Liver (tissue), 9 donors: ENCODE results near the gene FOLR1. TPM values are rescaled to one million over a fixed set of nuclear protein-coding genes. Genes with fewer than 3 reads are reported as not detected.

ENCODE experiments used
- DNase-seq: peaks from one replicate; pipeline ENCODE4 v3.0.0-alpha.2; 2017; ENCODE audit warnings: low spot score
- H3K27ac ChIP-seq, 2 donors: one replicate each; pipeline ENCODE4 v1.7.0; 2013; ENCODE audit warnings: inconsistent platforms in 2 of 2, low read length in 2 of 2, control low read depth in 1 of 2, low read depth in 1 of 2, mild to moderate bottlenecking in 1 of 2
- H3K27me3 ChIP-seq, 4 donors: one replicate each; pipeline versions ENCODE4 v1.6.1 to v1.7.0; 2013; ENCODE audit warnings: low read length in 3 of 4, inconsistent platforms in 1 of 4, mild to moderate bottlenecking in 1 of 4, moderate library complexity in 1 of 4; ENCODE audit not compliant: control insufficient read depth in 4 of 4, insufficient read depth in 4 of 4
- H3K36me3 ChIP-seq, 4 donors: one replicate each; pipeline versions ENCODE4 v1.6.1 to v1.7.0; 2013; ENCODE audit warnings: low read length in 3 of 4, mild to moderate bottlenecking in 3 of 4, low read depth in 1 of 4, moderate library complexity in 1 of 4; ENCODE audit not compliant: control insufficient read depth in 4 of 4, insufficient read depth in 3 of 4
- H3K4me1 ChIP-seq, 4 donors: one replicate each; pipeline versions ENCODE4 v1.6.1 to v1.7.0; 2013; ENCODE audit warnings: low read length in 3 of 4, mild to moderate bottlenecking in 3 of 4, moderate library complexity in 1 of 4; ENCODE audit not compliant: control insufficient read depth in 4 of 4, insufficient read depth in 4 of 4
- H3K4me3 ChIP-seq, 3 donors: one replicate each; pipeline versions ENCODE4 v1.6.1 to v1.7.0; 2013; ENCODE audit warnings: low read length in 3 of 3, control low read depth in 1 of 3, low read depth in 1 of 3, mild to moderate bottlenecking in 1 of 3
- H3K9ac ChIP-seq, 2 donors: one replicate each; pipeline ENCODE4 v1.7.0; 2013; ENCODE audit warnings: low read length in 2 of 2, mild to moderate bottlenecking in 2 of 2, moderate library complexity in 2 of 2, control low read depth in 1 of 2, low read depth in 1 of 2
- H3K9me3 ChIP-seq, 4 donors: one replicate each; pipeline versions ENCODE4 v1.6.1 to v1.7.0; 2013; ENCODE audit warnings: low read length in 3 of 4; ENCODE audit not compliant: control insufficient read depth in 4 of 4
- EGR1 ChIP-seq, 2 donors: IDR thresholded peaks; 2 replicates each; pipeline ENCODE4 v1.6.1; 2016 to 2018; ENCODE audit warnings: antibody characterized with exemption in 2 of 2, low read depth in 2 of 2
- FOXA1 ChIP-seq: IDR thresholded peaks from 2 replicates; pipeline ENCODE4 v1.6.1; 2016; ENCODE audit warnings: antibody characterized with exemption
- FOXA2 ChIP-seq: IDR thresholded peaks from 2 replicates; pipeline ENCODE4 v1.6.1; 2016; ENCODE audit warnings: antibody characterized with exemption
- GABPA ChIP-seq, 2 donors: IDR thresholded peaks in 1 of 2; conservative IDR thresholded peaks in 1 of 2; 2 replicates each; pipeline ENCODE4 v1.6.1; 2016; ENCODE audit warnings: antibody characterized with exemption in 2 of 2, mild to moderate bottlenecking in 1 of 2, moderate library complexity in 1 of 2
- HNF4A ChIP-seq, 2 donors: conservative IDR thresholded peaks; 2 replicates each; pipeline ENCODE4 v1.6.1; 2016; ENCODE audit warnings: antibody characterized with exemption in 2 of 2, mild to moderate bottlenecking in 2 of 2
- HNF4G ChIP-seq: IDR thresholded peaks from 2 replicates; pipeline ENCODE4 v1.6.1; 2016; ENCODE audit warnings: antibody characterized with exemption
- JUND ChIP-seq, 2 donors: IDR thresholded peaks; 2 replicates each; pipeline ENCODE4 v1.6.1; 2016; ENCODE audit warnings: antibody characterized with exemption in 2 of 2
- REST ChIP-seq: IDR thresholded peaks from 2 replicates; pipeline ENCODE4 v1.6.1; 2016; ENCODE audit warnings: antibody characterized with exemption, mild to moderate bottlenecking
- TAF1 ChIP-seq: conservative IDR thresholded peaks from 2 replicates; pipeline ENCODE4 v1.6.1; 2016; ENCODE audit warnings: antibody characterized with exemption, mild to moderate bottlenecking
- YY1 ChIP-seq: IDR thresholded peaks from 2 replicates; pipeline ENCODE4 v1.6.1; 2016; ENCODE audit warnings: antibody characterized with exemption, mild to moderate bottlenecking
- WGBS: extraction: QIAGEN DNeasy Blood & Tissue Kit; methylation state at CpG from one replicate; pipeline ENCODE4 v1.1.7; 2013; 5-methylcytosine and 5-hydroxymethylcytosine counted together
- polyA plus RNA-seq, 2 donors: library from polyadenylated mRNA; stranded (reverse) in 1 of 2; unstranded in 1 of 2; fragments of 200-250 nt in 1 of 2; fragments of >200 nt in 1 of 2; fragmentation: Nextera tagmentation in 1 of 2; extraction: Ambion mirVana in 1 of 2; gene quantifications; one replicate each; pipeline versions ENCODE4 v1.2.1 to v1.2.3, GENCODE V29; 2013 to 2015
- total RNA-seq, 2 donors: library from RNA; depleted of rRNA; stranded (reverse); fragments of >200 nt; gene quantifications; one replicate each; pipeline ENCODE4 v1.2.3, GENCODE V29; 2014
- TF ChIP-seq, protein P1 (sequence below): IDR thresholded peaks from 2 replicates; pipeline ENCODE4 v1.6.1; 2016; ENCODE audit warnings: antibody characterized with exemption
- TF ChIP-seq, protein P2 (sequence below): IDR thresholded peaks from 2 replicates; pipeline ENCODE4 v1.6.1; 2016; ENCODE audit warnings: antibody characterized with exemption
- donor health status: healthy.
- donor health status: healthy.
- donor health status: healthy.
- donor health status: healthy.
- donor health status: healthy.

FOLR1 gene
- total and polyA plus RNA-seq, 4 donors = 0.06 to 0.21 (median 0.09) TPM; not detected in 1

DNA sequence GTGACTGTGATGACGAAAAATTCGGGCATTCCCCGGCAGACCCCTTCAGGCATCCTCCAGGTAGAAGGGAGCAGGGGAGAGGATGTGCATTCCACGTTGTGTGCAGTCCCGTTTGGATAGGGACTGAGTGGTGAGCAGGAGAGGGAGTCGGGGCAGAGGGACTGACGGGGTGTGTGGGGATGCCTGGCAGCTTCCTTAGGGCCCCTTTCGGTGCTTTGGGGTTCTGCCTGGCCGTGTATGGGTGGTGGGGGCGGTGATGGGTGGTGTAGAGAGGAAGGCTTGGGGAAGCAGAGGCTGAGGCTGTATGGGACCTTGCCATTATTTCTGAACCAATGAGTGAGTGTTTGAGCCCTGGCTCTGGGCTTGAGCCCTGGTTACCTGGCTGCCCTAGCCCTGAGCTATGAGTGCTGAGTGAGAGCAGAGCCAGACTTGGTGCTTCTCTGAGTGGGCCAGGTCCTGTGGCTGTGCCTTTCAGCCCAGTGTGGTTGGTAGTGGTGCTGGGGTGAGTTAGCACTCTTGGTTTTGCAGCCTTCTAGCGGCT, 33.5 kb downstream of the FOLR1 start:
- peaks cover 1 to 23% (median 11%) of the 10 kb centered on the region in 4 donors for H3K4me1 ChIP-seq
- WGBS = 47% methylated on average over 11 of the region's 11 CpGs
- H3K27ac ChIP-seq = no peak overlapping the region
- no peaks in the 10 kb centered on the region for H3K27me3 ChIP-seq
- peaks cover 7 to 23% (median 13%) of the 10 kb centered on the region in 4 donors for H3K36me3 ChIP-seq
- peak overlapping the region in 1 of 2 donors; percentile 28 for H3K9ac ChIP-seq
- TF ChIP-seq HNF4A (conservative IDR thresholded peaks at IDR 0.05) (no peak), HNF4G (no peak), JUND (IDR thresholded peaks at IDR 0.05) (no peak), FOXA1 (no peak), EGR1 (IDR thresholded peaks at IDR 0.05; ENCODE audit: low read depth in 2 of 2) (no peak), YY1 (no peak), FOXA2 (no peak)
- no peaks in the 10 kb centered on the region for H3K9me3 ChIP-seq
- DNase-seq = peak; percentile 33
- H3K4me3 ChIP-seq = peak overlapping the region; percentile 20 to 90 (median 44)

GRCh38 chr11:72226701-72227100, 34.8 kb downstream of the FOLR1 start:
- Histone ChIP-seq H3K27me3 (no peaks in the 10 kb centered on the region), H3K9ac (no peak overlapping the region), H3K36me3 (peaks cover 16 to 36% (median 22%) of the 10 kb centered on the region in 4 donors), H3K9me3 (no peaks in the 10 kb centered on the region), H3K4me1 (peaks cover 1 to 23% (median 11%) of the 10 kb centered on the region in 4 donors), H3K27ac (no peak overlapping the region), H3K4me3 (no peak overlapping the region)
- WGBS = 94% methylated on average over 5 of the region's 5 CpGs
- no peak for DNase-seq
- TF ChIP-seq JUND (IDR thresholded peaks at IDR 0.05) = no peak
- TF ChIP-seq, protein P1, sequence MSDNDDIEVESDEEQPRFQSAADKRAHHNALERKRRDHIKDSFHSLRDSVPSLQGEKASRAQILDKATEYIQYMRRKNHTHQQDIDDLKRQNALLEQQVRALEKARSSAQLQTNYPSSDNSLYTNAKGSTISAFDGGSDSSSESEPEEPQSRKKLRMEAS = no peak
- TF ChIP-seq, protein P2, sequence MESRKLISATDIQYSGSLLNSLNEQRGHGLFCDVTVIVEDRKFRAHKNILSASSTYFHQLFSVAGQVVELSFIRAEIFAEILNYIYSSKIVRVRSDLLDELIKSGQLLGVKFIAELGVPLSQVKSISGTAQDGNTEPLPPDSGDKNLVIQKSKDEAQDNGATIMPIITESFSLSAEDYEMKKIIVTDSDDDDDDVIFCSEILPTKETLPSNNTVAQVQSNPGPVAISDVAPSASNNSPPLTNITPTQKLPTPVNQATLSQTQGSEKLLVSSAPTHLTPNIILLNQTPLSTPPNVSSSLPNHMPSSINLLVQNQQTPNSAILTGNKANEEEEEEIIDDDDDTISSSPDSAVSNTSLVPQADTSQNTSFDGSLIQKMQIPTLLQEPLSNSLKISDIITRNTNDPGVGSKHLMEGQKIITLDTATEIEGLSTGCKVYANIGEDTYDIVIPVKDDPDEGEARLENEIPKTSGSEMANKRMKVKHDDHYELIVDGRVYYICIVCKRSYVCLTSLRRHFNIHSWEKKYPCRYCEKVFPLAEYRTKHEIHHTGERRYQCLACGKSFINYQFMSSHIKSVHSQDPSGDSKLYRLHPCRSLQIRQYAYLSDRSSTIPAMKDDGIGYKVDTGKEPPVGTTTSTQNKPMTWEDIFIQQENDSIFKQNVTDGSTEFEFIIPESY = no peak
- no peak for TF ChIP-seq HNF4A (conservative IDR thresholded peaks at IDR 0.05)
- no peak for TF ChIP-seq FOXA1
- no peak for TF ChIP-seq TAF1
- no peak for TF ChIP-seq GABPA (IDR thresholded peaks at IDR 0.05 in 1 of 2, conservative IDR thresholded peaks at IDR 0.05 in 1 of 2)
- no peak for TF ChIP-seq YY1
- no peak for TF ChIP-seq HNF4G
- no peak for TF ChIP-seq REST
- TF ChIP-seq FOXA2 = no peak
